Mononuclear cell (primary cell): ENCODE data around the gene RETSAT. TPM values are rescaled to one million over a fixed set of nuclear protein-coding genes. Genes with fewer than 3 reads are reported as not detected.
"Not testable (repeated sequence)": the region's sequence is repeated elsewhere in the genome, so short reads cannot be mapped to it uniquely, and the experiment has no call there.

ENCODE experiments used
- H3K27me3 ChIP-seq: 2 replicates; pipeline ENCODE4 v1.6.0; 2011; ENCODE audit warnings: low read length, control low read depth; ENCODE audit not compliant: insufficient read depth
- H3K4me1 ChIP-seq: 2 replicates; pipeline ENCODE4 v1.5.1; 2011; ENCODE audit warnings: mild to moderate bottlenecking, low read length, control low read depth; ENCODE audit not compliant: insufficient read depth
- H3K4me3 ChIP-seq: 2 replicates; pipeline ENCODE4 v1.5.1; 2011; ENCODE audit warnings: mild to moderate bottlenecking, low read length, moderate library complexity
- H3K9me3 ChIP-seq: 2 replicates; pipeline ENCODE4 v1.5.1; 2011; ENCODE audit warnings: low read depth, mild to moderate bottlenecking, control low read depth, low read length
- total RNA-seq: library from RNA; depleted of rRNA; stranded (reverse); fragments of >200 nt; gene quantifications from one replicate; pipeline ENCODE4 v1.2.3, GENCODE V29; 2012

Gene RETSAT
- total RNA-seq, 1 donor: 6.9 TPM

- no peaks in the 10 kb centered on the region for H3K9me3 ChIP-seq
- no peaks in the 10 kb centered on the region for H3K27me3 ChIP-seq
- H3K4me1 ChIP-seq: peaks cover 22% of the 10 kb centered on the region
- H3K4me3 ChIP-seq: no peak overlapping the region
Measured at GRCh38 chr2:85357736-85358135, 3.4 kb upstream of the RETSAT start.

- Histone ChIP-seq H3K4me3 (no peak overlapping the region), H3K9me3 (no peaks in the 10 kb centered on the region), H3K27me3 (no peaks in the 10 kb centered on the region), H3K4me1 (peaks cover 22% of the 10 kb centered on the region)
Measured at GRCh38 chr2:85356186-85356585, 1.9 kb upstream of the RETSAT start.

GRCh38 chr2:85355521-85355920, 1.2 kb upstream of the RETSAT start:
- H3K4me3 ChIP-seq: peak overlapping the region; percentile 96
- no peaks in the 10 kb centered on the region for H3K27me3 ChIP-seq
- H3K4me1 ChIP-seq: peaks cover 22% of the 10 kb centered on the region
- no peaks in the 10 kb centered on the region for H3K9me3 ChIP-seq

- H3K4me3 ChIP-seq: peak overlapping the region; percentile 96
- H3K9me3 ChIP-seq: no peaks in the 10 kb centered on the region
- no peaks in the 10 kb centered on the region for H3K27me3 ChIP-seq
- H3K4me1 ChIP-seq: peaks cover 22% of the 10 kb centered on the region
Measured at GRCh38 chr2:85355073-85355410, 714 bp upstream of the RETSAT start.

DNA sequence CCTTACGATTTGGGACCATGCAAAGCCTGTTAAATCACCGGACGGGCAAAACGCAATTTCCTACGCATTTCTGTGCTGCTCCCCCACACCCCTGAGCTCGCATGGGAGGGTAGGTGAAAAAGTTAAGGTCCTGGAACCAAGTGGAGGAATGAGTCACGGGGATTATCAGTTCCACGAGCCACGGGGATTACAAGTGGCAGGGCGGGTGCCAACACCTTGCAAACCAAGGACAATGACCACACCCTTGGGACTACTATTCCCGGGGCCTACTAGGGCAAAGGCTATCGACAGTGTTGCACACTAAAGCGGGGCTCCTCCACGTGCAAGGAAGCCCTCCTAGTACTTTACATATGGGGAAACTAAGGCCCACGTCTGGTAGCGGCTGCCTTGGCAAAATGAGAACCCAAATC, 447 bp downstream of the RETSAT start:
- H3K4me3 ChIP-seq: peak overlapping the region; percentile 96
- H3K4me1 ChIP-seq: peaks cover 22% of the 10 kb centered on the region
- H3K9me3 ChIP-seq: no peaks in the 10 kb centered on the region
- no peaks in the 10 kb centered on the region for H3K27me3 ChIP-seq

- Histone ChIP-seq H3K27me3 (no peaks in the 10 kb centered on the region), H3K4me1 (no peaks in the 10 kb centered on the region), H3K9me3 (no peaks in the 10 kb centered on the region)
Measured at GRCh38 chr2:85347599-85347998, 6.7 kb downstream of the RETSAT start.

DNA sequence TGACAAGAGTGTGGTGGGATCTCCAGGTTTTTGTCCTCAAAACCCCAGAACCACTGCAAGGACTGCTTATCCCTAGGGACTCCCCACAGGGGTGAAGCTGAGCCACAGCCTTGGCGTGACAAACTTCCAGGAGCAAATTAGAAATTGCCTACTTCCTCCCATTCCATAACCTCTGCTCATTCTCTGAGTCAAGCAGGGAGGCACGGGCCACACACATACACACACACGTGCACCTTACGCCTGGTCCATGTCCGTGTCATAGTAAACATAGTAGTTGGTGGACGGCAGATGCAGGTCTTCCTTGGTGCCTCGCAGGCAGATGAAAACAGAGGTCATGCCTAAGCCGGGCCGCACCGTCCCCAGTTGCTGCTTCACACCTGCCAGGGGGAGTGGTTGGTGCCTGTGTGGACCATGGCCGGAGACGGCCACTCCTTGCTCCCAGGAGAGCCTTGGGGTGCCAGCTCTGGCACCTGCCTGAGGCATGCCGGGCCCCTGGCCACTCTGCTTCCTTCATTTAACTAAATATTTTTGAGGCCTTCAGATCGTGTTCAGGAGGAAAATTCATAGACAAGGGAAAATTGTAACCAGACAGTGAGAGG, 9.9 kb downstream of the RETSAT start:
- Histone ChIP-seq H3K4me1 (no peaks in the 10 kb centered on the region), H3K9me3 (no peaks in the 10 kb centered on the region), H3K27me3 (no peaks in the 10 kb centered on the region), H3K4me3 (no peak overlapping the region)

More at GRCh38 chr2:85347599-85347998, 6.7 kb downstream of the RETSAT start:
- H3K4me3 ChIP-seq: no peak overlapping the region

GRCh38 chr2:85343207-85343895, 11.0 kb downstream of the RETSAT start:
- H3K4me1 ChIP-seq, H3K9me3 ChIP-seq, H3K27me3 ChIP-seq, H3K4me3 ChIP-seq: not testable (repeated sequence)

DNA sequence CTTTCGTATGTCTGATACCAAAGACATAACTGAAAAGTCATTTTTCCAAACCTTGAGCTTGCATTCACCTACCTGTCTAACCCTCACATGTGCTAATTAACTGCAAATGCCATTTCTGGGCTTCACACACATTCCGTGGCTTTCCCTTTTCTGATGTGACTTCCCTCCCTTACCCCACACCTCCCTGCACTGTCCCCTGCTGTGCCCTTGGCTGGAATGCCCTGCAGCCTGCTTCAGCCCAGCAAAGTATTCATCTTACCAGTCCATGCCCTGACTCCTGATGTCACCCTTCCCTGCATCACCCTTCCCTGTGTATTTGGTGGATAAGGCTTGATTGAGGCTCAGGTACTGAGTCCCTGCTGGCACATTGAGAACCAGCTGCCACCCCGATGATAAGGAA, 12.2 kb downstream of the RETSAT start:
- no peaks in the 10 kb centered on the region for H3K9me3 ChIP-seq
- H3K4me3 ChIP-seq: no peak overlapping the region
- no peaks in the 10 kb centered on the region for H3K4me1 ChIP-seq
- H3K27me3 ChIP-seq: no peaks in the 10 kb centered on the region

DNA sequence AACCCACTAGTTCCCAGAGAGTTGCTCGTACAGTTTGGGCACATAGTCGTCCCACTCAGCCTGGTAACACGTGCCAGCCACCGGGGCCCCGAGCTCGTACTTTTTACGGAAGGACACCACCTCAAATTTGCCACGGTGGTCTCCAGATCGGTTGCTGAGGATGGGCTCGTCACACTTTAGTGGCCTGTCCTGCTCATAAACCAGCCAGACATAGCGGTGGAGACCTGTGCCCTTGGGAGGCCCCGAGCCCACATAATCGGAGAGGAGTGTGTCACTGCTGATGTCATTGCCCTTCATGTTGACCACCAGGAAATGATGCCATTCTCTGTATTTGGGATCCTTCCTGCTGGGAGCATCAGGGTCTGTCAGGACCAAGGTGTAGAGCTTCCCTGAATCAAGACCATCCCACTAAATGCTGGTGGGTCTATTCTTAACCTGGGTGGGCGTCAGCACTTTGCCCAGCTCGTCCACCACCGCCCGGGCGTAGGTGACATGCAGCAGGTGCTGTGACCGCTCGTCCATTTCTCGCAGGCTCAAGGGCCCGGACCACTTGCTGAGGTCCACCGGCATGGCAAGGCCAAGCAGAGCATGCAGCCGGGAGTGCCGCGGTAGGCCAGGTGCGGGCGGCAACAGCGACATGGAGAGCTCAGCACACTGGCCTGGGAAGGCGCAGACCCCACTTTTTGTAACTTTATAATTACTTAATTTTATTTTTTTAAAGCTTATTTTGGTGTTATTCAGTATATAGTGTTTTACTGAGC, 12.9 kb downstream of the RETSAT start:
- Histone ChIP-seq H3K4me1 (no peaks in the 10 kb centered on the region), H3K27me3 (no peaks in the 10 kb centered on the region)

DNA sequence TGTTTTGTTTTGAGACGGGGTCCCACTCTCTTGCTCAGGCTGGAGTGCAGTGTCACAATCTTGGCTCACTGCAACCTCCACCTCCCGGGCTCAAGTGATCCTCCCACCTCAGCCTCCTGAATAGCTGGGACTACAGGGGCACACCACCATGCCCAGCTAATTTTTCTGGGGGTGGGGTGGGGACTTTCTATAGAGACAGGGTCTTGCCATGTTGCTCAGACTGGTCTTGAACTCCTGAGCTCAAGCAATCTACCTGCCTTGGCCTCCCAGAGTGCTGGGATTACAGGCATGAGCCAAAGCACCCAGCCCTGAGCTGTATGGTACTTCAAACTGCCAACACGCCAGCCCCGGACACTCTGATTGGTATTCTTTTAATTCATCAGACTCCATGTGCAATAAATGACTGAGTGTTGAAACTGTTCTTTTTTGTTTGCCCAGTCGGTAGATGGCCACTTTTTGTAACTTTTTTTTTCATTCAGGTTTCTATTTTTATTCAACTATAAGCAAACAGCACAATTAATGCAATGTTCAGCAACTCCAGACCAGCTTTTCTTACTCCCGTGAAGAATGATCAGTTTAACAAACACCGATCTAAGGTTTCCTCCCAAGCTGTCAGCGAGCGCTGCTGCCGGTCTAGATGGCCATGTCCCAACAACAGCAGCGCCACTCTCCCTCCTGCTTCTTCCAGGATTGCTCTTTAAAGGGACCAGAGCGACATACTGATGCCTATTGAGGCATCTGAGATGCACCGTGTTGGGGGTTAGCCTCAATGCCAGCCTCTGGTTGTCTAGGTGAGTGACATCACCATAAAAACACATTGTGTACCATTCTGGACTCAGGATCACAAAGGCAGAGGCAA, 14.1 kb downstream of the RETSAT start:
- Histone ChIP-seq H3K9me3 (no peaks in the 10 kb centered on the region), H3K27me3 (no peaks in the 10 kb centered on the region), H3K4me1 (no peaks in the 10 kb centered on the region), H3K4me3 (no peak overlapping the region)

More for the DNA sequence above, 12.9 kb downstream of the RETSAT start:
- no peak overlapping the region for H3K4me3 ChIP-seq
- H3K9me3 ChIP-seq: no peaks in the 10 kb centered on the region

- Histone ChIP-seq H3K27me3 (no peaks in the 10 kb centered on the region), H3K4me1 (no peaks in the 10 kb centered on the region), H3K9me3 (no peaks in the 10 kb centered on the region)
Measured at GRCh38 chr2:85334928-85335327, 19.4 kb downstream of the RETSAT start.

DNA sequence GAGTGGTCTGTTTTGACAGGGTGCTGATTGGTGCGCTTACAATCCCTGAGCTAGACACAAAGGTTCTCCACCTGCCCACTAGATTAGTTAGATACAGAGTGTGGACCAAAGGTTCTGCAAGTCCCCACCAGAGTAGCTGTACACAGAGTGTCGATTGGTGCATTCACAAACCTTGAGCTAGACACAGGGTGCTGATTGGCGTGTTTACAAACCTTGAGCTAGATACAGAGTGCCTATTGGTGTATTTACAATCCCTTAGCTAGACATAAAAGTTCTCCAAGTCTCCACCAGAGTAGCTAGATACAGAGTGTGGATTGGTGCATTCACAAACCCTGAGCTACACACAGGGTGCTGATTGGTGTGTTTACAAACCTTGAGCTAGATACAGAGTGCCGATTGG, 20.5 kb downstream of the RETSAT start:
- H3K4me1 ChIP-seq, H3K4me3 ChIP-seq: not testable (repeated sequence)

More at GRCh38 chr2:85334928-85335327, 19.4 kb downstream of the RETSAT start:
- H3K4me3 ChIP-seq: no peak overlapping the region

GRCh38 chr2:85330839-85331636, 23.3 kb downstream of the RETSAT start:
- Histone ChIP-seq H3K4me1 (peaks cover 17% of the 10 kb centered on the region), H3K27me3 (no peaks in the 10 kb centered on the region), H3K9me3 (no peaks in the 10 kb centered on the region), H3K4me3 (no peak overlapping the region)

More for the DNA sequence above, 20.5 kb downstream of the RETSAT start:
- H3K9me3 ChIP-seq, H3K27me3 ChIP-seq: not testable (repeated sequence)
